ENCODE data around the gene TSPAN16.
"Not testable (repeated sequence)": the region's sequence is repeated elsewhere in the genome, so short reads cannot be mapped to it uniquely, and the experiment has no call there.

Gene TSPAN16

GRCh38 chr19:11345122-11345803, 49.3 kb downstream of the TSPAN16 start:
- DNase-seq (ENCODE audit: low read depth in 2 of 2): no peak

- peak; percentile 94 to 98 for DNase-seq (ENCODE audit: low read depth in 2 of 2)
Measured at GRCh38 chr19:11346104-11346940, 50.4 kb downstream of the TSPAN16 start, which contains the start of the genes CCDC159 and TMEM205. TSS of gene CCDC159 (plus strand) at chr19:11346519. CDS start at chr19:11346607, 88 bp downstream. TSS of gene TMEM205 (minus strand) at chr19:11346268. CDS start at chr19:11345619, 649 bp downstream.

- DNase-seq (ENCODE audit: low read depth in 2 of 2): no peak
Measured at GRCh38 chr19:11347546-11348039, 51.6 kb downstream of the TSPAN16 start.

GRCh38 chr19:11349171-11349570, 53.2 kb downstream of the TSPAN16 start:
- DNase-seq (ENCODE audit: low read depth in 2 of 2): no peak

- DNase-seq (ENCODE audit: low read depth in 2 of 2): not testable (repeated sequence)
Measured at GRCh38 chr19:11354102-11354501, 58.1 kb downstream of the TSPAN16 start.

- DNase-seq (ENCODE audit: low read depth in 2 of 2): peak; percentile 69 to 88
Measured at GRCh38 chr19:11355160-11356073, 59.5 kb downstream of the TSPAN16 start, which contains the start of gene PLPPR2. TSS of gene PLPPR2 (plus strand) at chr19:11355432. CDS start at chr19:11357674, 2,242 bp downstream.

GRCh38 chr19:11356074-11356397, 60.1 kb downstream of the TSPAN16 start:
- DNase-seq (ENCODE audit: low read depth in 2 of 2): no peak

GRCh38 chr19:11356676-11357550, 61.0 kb downstream of the TSPAN16 start:
- no peak for DNase-seq (ENCODE audit: low read depth in 2 of 2)

- DNase-seq (ENCODE audit: low read depth in 2 of 2): no peak
Measured at GRCh38 chr19:11359421-11359820, 63.5 kb downstream of the TSPAN16 start.

- DNase-seq (ENCODE audit: low read depth in 2 of 2): no peak
Measured at GRCh38 chr19:11361037-11361770, 65.2 kb downstream of the TSPAN16 start.

GRCh38 chr19:11361771-11362731, 66.1 kb downstream of the TSPAN16 start:
- DNase-seq (ENCODE audit: low read depth in 2 of 2): no peak

GRCh38 chr19:11363881-11364280, 67.9 kb downstream of the TSPAN16 start:
- DNase-seq (ENCODE audit: low read depth in 2 of 2): no peak

- no peak for DNase-seq (ENCODE audit: low read depth in 2 of 2)
Measured at GRCh38 chr19:11364296-11364904, 68.4 kb downstream of the TSPAN16 start.

- no peak for DNase-seq (ENCODE audit: low read depth in 2 of 2)
Measured at GRCh38 chr19:11364935-11365334, 69.0 kb downstream of the TSPAN16 start.
